ENCODE data around the gene HMGCL.

DNA sequence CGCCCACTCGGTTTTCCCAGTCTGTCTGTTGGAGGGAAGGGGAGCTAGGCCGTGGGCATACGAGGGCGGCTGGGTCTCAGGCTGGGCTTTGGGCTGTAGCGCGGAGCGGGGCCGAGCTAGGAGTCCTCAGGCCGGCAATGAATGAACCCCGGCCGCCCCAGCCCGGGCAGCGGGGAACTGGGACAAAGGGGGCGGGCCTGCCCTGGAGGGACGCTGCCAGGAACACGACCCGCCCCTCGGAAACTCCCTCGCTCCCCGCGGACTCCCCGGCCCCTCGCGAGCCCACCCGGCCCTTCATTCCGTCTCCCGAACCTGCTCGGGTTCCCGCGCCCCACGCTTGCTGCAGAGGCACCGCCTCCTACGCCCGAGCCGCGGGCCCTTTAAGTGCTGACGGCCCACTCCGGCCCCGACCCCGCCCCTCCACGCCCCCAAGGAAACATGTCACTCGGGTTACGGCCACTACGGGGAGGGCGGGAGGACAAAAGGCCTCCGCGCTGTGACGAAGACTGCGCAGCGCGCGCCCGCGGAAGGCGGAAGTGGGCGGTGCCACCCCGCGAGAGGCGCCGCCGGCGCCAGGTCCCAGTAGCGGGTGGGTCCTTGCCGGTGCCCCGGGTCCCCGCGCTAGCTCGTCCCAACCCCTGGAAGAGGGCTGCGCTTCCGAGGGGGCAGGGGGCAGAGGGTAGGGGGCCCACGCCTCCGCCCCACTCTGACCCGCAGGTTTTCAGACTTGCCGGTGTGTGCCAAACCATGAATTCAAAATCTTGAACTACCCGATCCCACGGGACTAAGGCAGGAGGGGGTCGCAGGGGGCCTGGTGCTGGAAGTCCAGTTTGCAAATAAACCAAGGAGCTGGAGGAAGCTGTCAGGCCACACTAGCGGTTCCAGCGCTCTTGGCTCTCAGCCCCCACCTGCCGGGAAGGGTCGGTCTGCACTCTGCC, 24.6 kb downstream of the HMGCL start, which contains the start of gene GALE:
- TF ChIP-seq, protein P1, sequence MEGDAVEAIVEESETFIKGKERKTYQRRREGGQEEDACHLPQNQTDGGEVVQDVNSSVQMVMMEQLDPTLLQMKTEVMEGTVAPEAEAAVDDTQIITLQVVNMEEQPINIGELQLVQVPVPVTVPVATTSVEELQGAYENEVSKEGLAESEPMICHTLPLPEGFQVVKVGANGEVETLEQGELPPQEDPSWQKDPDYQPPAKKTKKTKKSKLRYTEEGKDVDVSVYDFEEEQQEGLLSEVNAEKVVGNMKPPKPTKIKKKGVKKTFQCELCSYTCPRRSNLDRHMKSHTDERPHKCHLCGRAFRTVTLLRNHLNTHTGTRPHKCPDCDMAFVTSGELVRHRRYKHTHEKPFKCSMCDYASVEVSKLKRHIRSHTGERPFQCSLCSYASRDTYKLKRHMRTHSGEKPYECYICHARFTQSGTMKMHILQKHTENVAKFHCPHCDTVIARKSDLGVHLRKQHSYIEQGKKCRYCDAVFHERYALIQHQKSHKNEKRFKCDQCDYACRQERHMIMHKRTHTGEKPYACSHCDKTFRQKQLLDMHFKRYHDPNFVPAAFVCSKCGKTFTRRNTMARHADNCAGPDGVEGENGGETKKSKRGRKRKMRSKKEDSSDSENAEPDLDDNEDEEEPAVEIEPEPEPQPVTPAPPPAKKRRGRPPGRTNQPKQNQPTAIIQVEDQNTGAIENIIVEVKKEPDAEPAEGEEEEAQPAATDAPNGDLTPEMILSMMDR (IDR thresholded peaks at IDR 0.05) = no peak
- no peak for TF ChIP-seq EP300 (IDR thresholded peaks at IDR 0.05)
